ENCODE data around the gene GDPD4. TPM values are rescaled to one million over a fixed set of nuclear protein-coding genes. Genes with fewer than 3 reads are reported as not detected.

The GDPD4 gene
- total RNA-seq, 4 donors from 2014 or later = not detected

GRCh38 chr11:77170107-77170506 is 131.4 kb downstream of the GDPD4 start:
- Histone ChIP-seq H3K36me3 (no peaks in the 10 kb centered on the region), H3K4me3 (no peak overlapping the region), H3K4me1 (no peaks in the 10 kb centered on the region), H3K27me3 (no peaks in the 10 kb centered on the region), H3K9me3 (no peaks in the 10 kb centered on the region), H3K27ac (no peak overlapping the region)
- TF ChIP-seq EP300 (IDR thresholded peaks at IDR 0.05; ENCODE audit: low read depth) (no peak), POLR2AphosphoS5 (IDR thresholded peaks at IDR 0.05) (no peak), CTCF (IDR thresholded peaks at IDR 0.05) (no peak), POLR2A (IDR thresholded peaks at IDR 0.05) (no peak)
- no peak for DNase-seq
- in situ Hi-C loops (cut with MboI; ENCODE audit: low pct_ligation_motif_present in 1 of 4, low pct_unique_long_range_greater_than_20kb in 1 of 4, low sequenced_read_pairs in 3 of 4) = no loop called here
- intact Hi-C loops (cut with DNase I; ENCODE audit: low total_unique reads) = no loop called here
- 91 to 100% methylated on average over 2 to 5 of the region's 5 CpGs for WGBS, 2 donors (ENCODE audit: low coverage in 1 of 2)

DNA sequence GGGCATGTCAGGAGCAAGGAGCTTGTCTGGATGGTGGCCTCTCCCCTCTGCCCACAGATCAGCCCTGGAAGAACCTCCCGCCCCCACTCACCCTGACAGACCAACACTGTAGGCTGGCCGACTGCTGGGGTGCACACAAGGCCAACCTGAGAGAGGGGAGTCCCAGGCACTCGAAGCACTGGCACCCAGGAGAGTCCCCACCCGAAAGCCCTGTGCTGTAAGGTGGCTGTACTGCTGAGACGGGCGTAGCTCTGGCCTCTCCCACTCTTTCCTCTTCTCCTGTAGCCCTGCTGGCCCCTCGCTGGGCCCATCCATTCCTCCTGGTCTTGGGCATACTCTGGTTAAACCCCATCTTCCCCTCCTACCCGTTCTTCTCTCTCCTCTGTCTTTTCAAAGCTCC is 133.7 kb downstream of the GDPD4 start:
- H3K27me3 ChIP-seq = no peaks in the 10 kb centered on the region
- no peaks in the 10 kb centered on the region for H3K4me1 ChIP-seq
- no peaks in the 10 kb centered on the region for H3K36me3 ChIP-seq
- H3K4me3 ChIP-seq = no peak overlapping the region
- no peak overlapping the region for H3K27ac ChIP-seq
- H3K9me3 ChIP-seq = no peaks in the 10 kb centered on the region
- intact Hi-C loops (cut with DNase I; ENCODE audit: low total_unique reads) (no loop called here), in situ Hi-C loops (cut with MboI; ENCODE audit: low pct_ligation_motif_present in 1 of 4, low pct_unique_long_range_greater_than_20kb in 1 of 4, low sequenced_read_pairs in 3 of 4) (no loop called here)
- 78% methylated on average over 8 of the region's 8 CpGs; no CpG with 5 or more reads in 1 of the 2 donors for WGBS, 2 donors (ENCODE audit: low coverage in 1 of 2)
- DNase-seq = no peak
- TF ChIP-seq CTCF (IDR thresholded peaks at IDR 0.05) = no peak
- TF ChIP-seq POLR2A (IDR thresholded peaks at IDR 0.05) = no peak
- TF ChIP-seq POLR2AphosphoS5 (IDR thresholded peaks at IDR 0.05) = no peak
- TF ChIP-seq EP300 (IDR thresholded peaks at IDR 0.05; ENCODE audit: low read depth) = no peak

DNA sequence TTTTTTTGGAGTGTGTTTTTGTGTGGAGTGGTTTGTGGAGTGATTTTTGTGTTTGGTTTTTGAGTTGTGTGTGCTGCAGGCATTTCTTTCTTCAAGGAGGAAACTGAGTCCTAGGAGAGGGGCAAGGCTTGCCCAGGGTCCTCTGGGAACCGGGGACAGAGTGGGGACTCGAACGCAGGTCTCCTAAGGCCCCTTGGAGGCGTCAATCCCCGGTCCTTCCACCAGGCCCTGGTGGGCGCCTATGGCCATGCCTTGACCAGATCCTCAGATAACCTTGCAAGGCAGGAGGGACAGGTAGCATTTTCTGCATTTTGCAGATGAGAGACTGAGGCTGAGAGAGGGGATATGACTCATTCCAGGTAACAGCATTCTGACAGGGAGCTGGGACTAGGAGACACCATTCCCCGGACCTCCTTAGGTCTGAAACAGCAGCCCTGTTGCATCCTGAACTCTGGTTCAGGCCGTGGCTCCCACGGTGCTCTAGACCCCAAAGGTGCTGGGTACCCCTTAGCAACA is 134.3 kb downstream of the GDPD4 start:
- H3K27ac ChIP-seq = no peak overlapping the region
- TF ChIP-seq EP300 (IDR thresholded peaks at IDR 0.05; ENCODE audit: low read depth) (no peak), POLR2AphosphoS5 (IDR thresholded peaks at IDR 0.05) (no peak), CTCF (IDR thresholded peaks at IDR 0.05) (no peak), POLR2A (IDR thresholded peaks at IDR 0.05) (no peak)
- no peaks in the 10 kb centered on the region for H3K36me3 ChIP-seq
- H3K9me3 ChIP-seq = no peaks in the 10 kb centered on the region
- no peak for DNase-seq
- H3K4me3 ChIP-seq = no peak overlapping the region
- 89% methylated on average over 9 of the region's 9 CpGs; no CpG with 5 or more reads in 1 of the 2 donors for WGBS, 2 donors (ENCODE audit: low coverage in 1 of 2)
- in situ Hi-C loops (cut with MboI; ENCODE audit: low pct_ligation_motif_present in 1 of 4, low pct_unique_long_range_greater_than_20kb in 1 of 4, low sequenced_read_pairs in 3 of 4) = no loop called here
- intact Hi-C loops (cut with DNase I; ENCODE audit: low total_unique reads) = no loop called here
- no peaks in the 10 kb centered on the region for H3K4me1 ChIP-seq
- H3K27me3 ChIP-seq = no peaks in the 10 kb centered on the region

Other genes starting within 250 kb of the GDPD4 start
- gene CAPN5, start 234.7 kb downstream of the GDPD4 start, total RNA-seq = 100 to 1,000 TPM; 210 to 290 (median 214) TPM
- 100 to 1,000 TPM in 1 of 4 donors, 10 to 100 TPM in 3; 16.0 to 126 (median 49.4) TPM for gene OMP, start 198.8 kb downstream of the GDPD4 start, total RNA-seq
- 10 to 100 TPM in 1 of 4 donors, 1 to 10 TPM in 3; 4.6 to 11.2 (median 5.5) TPM for gene MYO7A, start 173.4 kb downstream of the GDPD4 start, total RNA-seq
- gene PAK1, start 172.4 kb upstream of the GDPD4 start, total RNA-seq = 100 to 1,000 TPM; 104 to 222 (median 128) TPM

Measured in transverse colon (tissue), 4 donors.